GM12878 (cell line): ENCODE measurements around the gene KPNA5.
"Not testable (repeated sequence)": the region's sequence is repeated elsewhere in the genome, so short reads cannot be mapped to it uniquely, and the experiment has no call there.

ENCODE experiments used
- BRCA1 ChIP-seq: IDR thresholded peaks from 2 replicates; pipeline ENCODE4 v1.6.1; 2011; ENCODE audit warnings: low read depth, low read length, improper control_type of control experiment
- CTCF ChIP-seq, 3 experiments: IDR thresholded peaks in 2 of 3; conservative IDR thresholded peaks in 1 of 3; 2 replicates each; pipeline ENCODE4 v1.5.1; 2011; ENCODE audit warnings: low read depth in 3 of 3, low read length in 3 of 3, mild to moderate bottlenecking in 3 of 3, control low read depth in 2 of 3, moderate library complexity in 2 of 3, inconsistent platforms in 1 of 3, mixed read lengths in 1 of 3; ENCODE audit not compliant: control insufficient read depth in 2 of 3, insufficient read depth in 1 of 3; ENCODE audit errors: extremely low read depth in 1 of 3
- E2F4 ChIP-seq: IDR thresholded peaks from 2 replicates; pipeline ENCODE4 v1.6.1; 2012; ENCODE audit warnings: low read depth, low read length, improper control_type of control experiment
- FOS ChIP-seq: IDR thresholded peaks from 3 replicates; pipeline ENCODE4 v1.6.1; 2011; ENCODE audit warnings: borderline replicate concordance; ENCODE audit not compliant: insufficient read length; ENCODE audit errors: extremely low read depth
- FOXM1 ChIP-seq: IDR thresholded peaks from 2 replicates; pipeline ENCODE4 v1.6.1; 2012; ENCODE audit warnings: low read depth, mild to moderate bottlenecking, inconsistent platforms, low read length, moderate library complexity
- MAX ChIP-seq: IDR thresholded peaks from 2 replicates; pipeline ENCODE4 v1.6.1; 2012; ENCODE audit warnings: low read depth, low read length, improper control_type of control experiment
- POLR2A ChIP-seq: IDR thresholded peaks from 2 replicates; pipeline ENCODE4 v1.6.1; 2011; ENCODE audit warnings: low read depth, mild to moderate bottlenecking, low read length
- REST ChIP-seq: IDR thresholded peaks from 2 replicates; pipeline ENCODE4 v1.6.1; 2012; ENCODE audit warnings: mild to moderate bottlenecking, low read depth, low read length
- SMARCA5 ChIP-seq: fragments of 450-650 bp; IDR thresholded peaks from 2 replicates; pipeline ENCODE4 v1.6.1; 2017; ENCODE audit warnings: mild to moderate bottlenecking
- TAF1 ChIP-seq: IDR thresholded peaks from 2 replicates; pipeline ENCODE4 v1.6.1; 2011; ENCODE audit warnings: mild to moderate bottlenecking, low read depth, low read length, borderline replicate concordance

- TF ChIP-seq MAX; POLR2A; BRCA1; SMARCA5; FOS; CTCF (IDR thresholded peaks at IDR 0.05 in 2 of 3, conservative IDR thresholded peaks at IDR 0.05 in 1 of 3; ENCODE audit: control insufficient read depth in 2 of 3, extremely low read depth in 1 of 3, insufficient read depth in 1 of 3, low read depth in 3 of 3, low read length in 3 of 3); REST; E2F4; FOXM1; TAF1: not testable (repeated sequence)
These were observed 5.6 kb downstream of the KPNA5 start for GRCh38 chr6:116686475-116687101.
